Measurements from ENCODE around the gene CYP2E1. TPM values are rescaled to one million over a fixed set of nuclear protein-coding genes. Genes with fewer than 3 reads are reported as not detected.

Gene CYP2E1
- under 0.01 and 0.26 TPM in 2 replicates for total RNA-seq

GRCh38 chr10:133526957-133527588, at the start of gene CYP2E1:
TSS of gene CYP2E1 (plus strand) at chr10:133527363. CDS start at chr10:133527396, 33 bp downstream.
- H3K4me3 ChIP-seq (ENCODE audit: low read depth, low read length), result peak within 1 kb of the TSS; percentile 6
- FAIRE-seq (peak; percentile 55), DNase-seq (ENCODE audit: low read depth) (no peak)
- no peak for TF ChIP-seq CTCF (IDR thresholded peaks at IDR 0.05; ENCODE audit: insufficient read depth, low read length, severe bottlenecking)
- H3K36me3 ChIP-seq (ENCODE audit: control insufficient read depth, insufficient read depth, low read length), result no peaks in the 10 kb centered on the region
- H3K27me3 ChIP-seq (ENCODE audit: control insufficient read depth, insufficient read depth, low read length), result peaks cover 14% of the 10 kb centered on the region

GRCh38 chr10:133481086-133481643, 46.0 kb upstream of the CYP2E1 start:
- TF ChIP-seq CTCF (IDR thresholded peaks at IDR 0.05; ENCODE audit: insufficient read depth, low read length, severe bottlenecking), result no peak
- no peak for FAIRE-seq
- H3K36me3 ChIP-seq (ENCODE audit: control insufficient read depth, insufficient read depth, low read length), result no peaks in the 10 kb centered on the region

GRCh38 chr10:133481657-133482056, 45.5 kb upstream of the CYP2E1 start:
- Histone ChIP-seq H3K27me3 (ENCODE audit: control insufficient read depth, insufficient read depth, low read length) (no peaks in the 10 kb centered on the region), H3K4me3 (ENCODE audit: low read depth, low read length) (no peak overlapping the region), H3K36me3 (ENCODE audit: control insufficient read depth, insufficient read depth, low read length) (no peaks in the 10 kb centered on the region)
- DNase-seq (ENCODE audit: low read depth) (no peak), FAIRE-seq (no peak)
- TF ChIP-seq CTCF (IDR thresholded peaks at IDR 0.05; ENCODE audit: insufficient read depth, low read length, severe bottlenecking), result no peak

More at GRCh38 chr10:133481086-133481643, 46.0 kb upstream of the CYP2E1 start:
- DNase-seq (ENCODE audit: low read depth), result no peak
- no peak overlapping the region for H3K4me3 ChIP-seq (ENCODE audit: low read depth, low read length)
- H3K27me3 ChIP-seq (ENCODE audit: control insufficient read depth, insufficient read depth, low read length), result no peaks in the 10 kb centered on the region

- DNase-seq (ENCODE audit: low read depth) (no peak), FAIRE-seq (no peak)
- no peak overlapping the region for H3K4me3 ChIP-seq (ENCODE audit: low read depth, low read length)
- H3K36me3 ChIP-seq (ENCODE audit: control insufficient read depth, insufficient read depth, low read length), result no peaks in the 10 kb centered on the region
- no peaks in the 10 kb centered on the region for H3K27me3 ChIP-seq (ENCODE audit: control insufficient read depth, insufficient read depth, low read length)
- TF ChIP-seq CTCF (IDR thresholded peaks at IDR 0.05; ENCODE audit: insufficient read depth, low read length, severe bottlenecking), result no peak
Measured at GRCh38 chr10:133484818-133485217, 42.3 kb upstream of the CYP2E1 start.

- no peak for TF ChIP-seq CTCF (IDR thresholded peaks at IDR 0.05; ENCODE audit: insufficient read depth, low read length, severe bottlenecking)
- H3K4me3 ChIP-seq (ENCODE audit: low read depth, low read length), result no peak overlapping the region
- H3K27me3 ChIP-seq (ENCODE audit: control insufficient read depth, insufficient read depth, low read length), result no peaks in the 10 kb centered on the region
- no peak for FAIRE-seq
- no peaks in the 10 kb centered on the region for H3K36me3 ChIP-seq (ENCODE audit: control insufficient read depth, insufficient read depth, low read length)
- DNase-seq (ENCODE audit: low read depth), result no peak
Measured at GRCh38 chr10:133487085-133487484, 40.1 kb upstream of the CYP2E1 start.
